GM08714 (cell line): ENCODE data around the gene ANKAR.
A peak's percentile ranks its signal among the peaks of the same experiment; 100 is the strongest.
"Not testable (repeated sequence)": the region's sequence is repeated elsewhere in the genome, so short reads cannot be mapped to it uniquely, and the experiment has no call there.

Source experiments
- H3K4me3 ChIP-seq: fragments of 200-500 bp; sonication (Bioruptor generic); 2 replicates; pipeline ENCODE4 v1.5.1; 2014; ENCODE audit warnings: mild to moderate bottlenecking, low read length, inconsistent platforms
- ZNF274 ChIP-seq: IDR thresholded peaks from 2 replicates; pipeline ENCODE4 v1.6.1; 2012; ENCODE audit warnings: mild to moderate bottlenecking, low read depth, low read length

ANKAR gene

GRCh38 chr2:189669913-189670312 is 4.6 kb upstream of the ANKAR start:
- no peak overlapping the region for H3K4me3 ChIP-seq
- TF ChIP-seq ZNF274: no peak

GRCh38 chr2:189673661-189674373 is 653 bp upstream of the ANKAR start:
- H3K4me3 ChIP-seq: peak overlapping the region; percentile 79; the same call in 1 of the 2 replicates
- TF ChIP-seq ZNF274: no peak

- H3K4me3 ChIP-seq: no peak overlapping the region
- no peak for TF ChIP-seq ZNF274
Measured at GRCh38 chr2:189676471-189676870, 2.0 kb downstream of the ANKAR start.

- no peak overlapping the region for H3K4me3 ChIP-seq
- no peak for TF ChIP-seq ZNF274
Measured at GRCh38 chr2:189679226-189679625, 4.8 kb downstream of the ANKAR start.

- no peak for TF ChIP-seq ZNF274
Measured at GRCh38 chr2:189681203-189681602, 6.7 kb downstream of the ANKAR start.

GRCh38 chr2:189681903-189682302 is 7.4 kb downstream of the ANKAR start:
- TF ChIP-seq ZNF274: no peak
- H3K4me3 ChIP-seq: no peak overlapping the region

More at GRCh38 chr2:189681203-189681602, 6.7 kb downstream of the ANKAR start:
- no peak overlapping the region for H3K4me3 ChIP-seq

GRCh38 chr2:189683348-189683747 is 8.9 kb downstream of the ANKAR start:
- TF ChIP-seq ZNF274: no peak
- no peak overlapping the region for H3K4me3 ChIP-seq

- no peak overlapping the region for H3K4me3 ChIP-seq
- TF ChIP-seq ZNF274: no peak
Measured at GRCh38 chr2:189684811-189685210, 10.3 kb downstream of the ANKAR start.

- H3K4me3 ChIP-seq: no peak overlapping the region
- no peak for TF ChIP-seq ZNF274
Measured at GRCh38 chr2:189685540-189686229, 11.2 kb downstream of the ANKAR start.

- H3K4me3 ChIP-seq: not testable (repeated sequence)
Measured at GRCh38 chr2:189687796-189688195, 13.3 kb downstream of the ANKAR start.

- TF ChIP-seq ZNF274: no peak
- no peak overlapping the region for H3K4me3 ChIP-seq
Measured at GRCh38 chr2:189696223-189696622, 21.8 kb downstream of the ANKAR start.

- TF ChIP-seq ZNF274: no peak
- no peak overlapping the region for H3K4me3 ChIP-seq
Measured at GRCh38 chr2:189698020-189698887, 23.8 kb downstream of the ANKAR start.

GRCh38 chr2:189700681-189701080 is 26.2 kb downstream of the ANKAR start:
- no peak overlapping the region for H3K4me3 ChIP-seq
- no peak for TF ChIP-seq ZNF274

- no peak overlapping the region for H3K4me3 ChIP-seq
- TF ChIP-seq ZNF274: no peak
Measured at GRCh38 chr2:189702071-189702470, 27.6 kb downstream of the ANKAR start.
